CD4-positive, CD25-positive, alpha-beta regulatory T cell (primary cell): ENCODE results near the gene TCP1. TPM values are rescaled to one million over a fixed set of nuclear protein-coding genes. Genes with fewer than 3 reads are reported as not detected.

Experiments
- ATAC-seq, 2 donors: fragments of 150-1000 bp; cut with Tn5 transposase; one replicate each; pipeline ENCODE4 v1.10.0; 2021; ENCODE audit warnings: low read depth in 2 of 2, moderate number of reproducible peaks in 2 of 2, moderate library complexity in 1 of 2
- DNase-seq, 3 donors: peaks; one replicate each; pipeline versions ENCODE4 v3.0.0 to v3.0.0-alpha.2; 2012 to 2022; ENCODE audit warnings: mixed read lengths in 1 of 3
- H3K27ac ChIP-seq: one replicate; pipeline ENCODE4 v1.7.0; 2013; ENCODE audit warnings: mild to moderate bottlenecking, low read length; ENCODE audit not compliant: insufficient read depth, poor library complexity, severe bottlenecking
- H3K27me3 ChIP-seq: one replicate; pipeline ENCODE4 v1.7.0; 2013; ENCODE audit warnings: low read length; ENCODE audit not compliant: control insufficient read depth, insufficient read depth
- H3K36me3 ChIP-seq: one replicate; pipeline ENCODE4 v1.7.0; 2013; ENCODE audit warnings: mild to moderate bottlenecking, low read length, moderate library complexity; ENCODE audit not compliant: control insufficient read depth, insufficient read depth
- H3K4me1 ChIP-seq: 2 replicates; pipeline ENCODE4 v1.7.0; 2013; ENCODE audit warnings: mild to moderate bottlenecking, low read length; ENCODE audit not compliant: insufficient read depth, control insufficient read depth, poor library complexity, severe bottlenecking
- H3K4me3 ChIP-seq: one replicate; pipeline ENCODE4 v1.7.0; 2013; ENCODE audit warnings: low read depth, mild to moderate bottlenecking, low read length, moderate library complexity
- H3K9me3 ChIP-seq, 2 experiments: 1 replicate in 1 of 2; 2 replicates in 1 of 2; pipeline ENCODE4 v1.7.0; 2013; ENCODE audit warnings: low read length in 2 of 2, mild to moderate bottlenecking in 1 of 2, moderate library complexity in 1 of 2; ENCODE audit not compliant: control insufficient read depth in 2 of 2
- H3K27ac Mint-ChIP-seq, 3 donors: one replicate each; pipeline ENCODE4 v1.8.0; 2020 to 2022; ENCODE audit warnings: mild to moderate bottlenecking in 3 of 3, mixed read lengths in 3 of 3, moderate library complexity in 2 of 3
- H3K27me3 Mint-ChIP-seq: one replicate; pipeline ENCODE4 v1.8.0; 2022; ENCODE audit warnings: mild to moderate bottlenecking, mixed read lengths
- H3K36me3 Mint-ChIP-seq: one replicate; pipeline ENCODE4 v1.8.0; 2020; ENCODE audit warnings: mixed read lengths
- H3K4me1 Mint-ChIP-seq, 4 donors: one replicate each; pipeline ENCODE4 v1.8.0; 2020 to 2022; ENCODE audit warnings: mixed read lengths in 4 of 4, mild to moderate bottlenecking in 1 of 4
- H3K4me3 Mint-ChIP-seq, 4 donors: one replicate each; pipeline ENCODE4 v1.8.0; 2020 to 2022; ENCODE audit warnings: mild to moderate bottlenecking in 4 of 4, mixed read lengths in 4 of 4, moderate library complexity in 3 of 4
- H3K9me3 Mint-ChIP-seq, 7 donors: one replicate each; pipeline ENCODE4 v1.8.0; 2020 to 2022; ENCODE audit warnings: mixed read lengths in 7 of 7, mild to moderate bottlenecking in 3 of 7, moderate library complexity in 2 of 7
- polyA plus RNA-seq, 4 donors: library from polyadenylated mRNA; unstranded; fragments of 300-500 nt; fragmentation: Illumina TruSeq; gene quantifications; one replicate each; pipeline ENCODE4 v1.2.3, GENCODE V29; 2021
- total RNA-seq: library from RNA; stranded (reverse); gene quantifications from one replicate; pipeline ENCODE4 v1.2.3, GENCODE V29; 2022

The TCP1 gene
- total and polyA plus RNA-seq, 5 donors from 2014 or later, result 83.6 to 205 (median 108) TPM

GRCh38 chr6:159728531-159728964, 60.9 kb downstream of the TCP1 start:
- Histone ChIP-seq H3K36me3 (no peaks in the 10 kb centered on the region), H3K4me3 (peak overlapping the region; percentile 99), H3K27ac (peak overlapping the region; percentile 98), H3K4me1 (peaks cover 68% of the 10 kb centered on the region), H3K27me3 (no peaks in the 10 kb centered on the region), H3K9me3 (no peaks in the 10 kb centered on the region)
- Mint-ChIP-seq H3K4me3 (peak overlapping the region; percentile 90 to 99 (median 94)), H3K27me3 (peaks cover 9% of the 10 kb centered on the region), H3K36me3 (peaks cover 3% of the 10 kb centered on the region), H3K4me1 (peaks cover 33 to 78% (median 54%) of the 10 kb centered on the region in 4 donors), H3K27ac (peak overlapping the region; percentile 81 to 94 (median 91)), H3K9me3 (no peaks in the 10 kb centered on the region)
- ATAC-seq (no peak), DNase-seq (peak in 1 of 3 donors; percentile 33)

Other genes with a start within 250 kb of the TCP1 start
- 187 TPM for gene SOD2, start 96.4 kb downstream of the TCP1 start, total RNA-seq
- gene SOD2, start 96.4 kb downstream of the TCP1 start, polyA plus RNA-seq, result 100 to 1,000 TPM; 112 to 144 (median 136) TPM
- 177 TPM for gene WTAP, start 62.1 kb downstream of the TCP1 start, total RNA-seq
- gene WTAP, start 62.1 kb downstream of the TCP1 start, polyA plus RNA-seq, result 100 to 1,000 TPM; 145 to 155 (median 150) TPM
- 29.6 TPM for gene ACAT2, start 27.6 kb downstream of the TCP1 start, total RNA-seq
- gene ACAT2, start 27.6 kb downstream of the TCP1 start, polyA plus RNA-seq, result 10 to 100 TPM; 40.8 to 66.0 (median 50.2) TPM
- 21.7 TPM for gene MRPL18, start 865 bp upstream of the TCP1 start, total RNA-seq
- 100 to 1,000 TPM in 2 of 4 donors, 10 to 100 TPM in 2; 86.9 to 122 (median 103) TPM for gene MRPL18, start 865 bp upstream of the TCP1 start, polyA plus RNA-seq
- gene PNLDC1, start 10.7 kb upstream of the TCP1 start, total RNA-seq, result not detected
- gene PNLDC1, start 10.7 kb upstream of the TCP1 start, polyA plus RNA-seq, result under 1 TPM in 1 of 4 donors, not detected in 3; 0.21 TPM
- gene MAS1, start 101.4 kb upstream of the TCP1 start, total RNA-seq, result not detected
- gene MAS1, start 101.4 kb upstream of the TCP1 start, polyA plus RNA-seq, result not detected
- 71.2 TPM for gene IGF2R, start 179.5 kb upstream of the TCP1 start, total RNA-seq
- 10 to 100 TPM in 2 of 4 donors, 1 to 10 TPM in 2; 8.8 to 13.4 (median 9.8) TPM for gene IGF2R, start 179.5 kb upstream of the TCP1 start, polyA plus RNA-seq